GM18508 (cell line): ENCODE results near the gene PDSS1.
"Not testable (repeated sequence)": the region's sequence is repeated elsewhere in the genome, so short reads cannot be mapped to it uniquely, and the experiment has no call there.

Experiments used
- ATAC-seq: cut with Tn5 transposase; IDR thresholded peaks from one replicate; pipeline ENCODE4 v1.9.1; 2021; ENCODE audit warnings: moderate number of reproducible peaks; ENCODE audit not compliant: insufficient read depth, unreplicated experiment

Gene PDSS1, protein sequence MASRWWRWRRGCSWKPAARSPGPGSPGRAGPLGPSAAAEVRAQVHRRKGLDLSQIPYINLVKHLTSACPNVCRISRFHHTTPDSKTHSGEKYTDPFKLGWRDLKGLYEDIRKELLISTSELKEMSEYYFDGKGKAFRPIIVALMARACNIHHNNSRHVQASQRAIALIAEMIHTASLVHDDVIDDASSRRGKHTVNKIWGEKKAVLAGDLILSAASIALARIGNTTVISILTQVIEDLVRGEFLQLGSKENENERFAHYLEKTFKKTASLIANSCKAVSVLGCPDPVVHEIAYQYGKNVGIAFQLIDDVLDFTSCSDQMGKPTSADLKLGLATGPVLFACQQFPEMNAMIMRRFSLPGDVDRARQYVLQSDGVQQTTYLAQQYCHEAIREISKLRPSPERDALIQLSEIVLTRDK

DNA sequence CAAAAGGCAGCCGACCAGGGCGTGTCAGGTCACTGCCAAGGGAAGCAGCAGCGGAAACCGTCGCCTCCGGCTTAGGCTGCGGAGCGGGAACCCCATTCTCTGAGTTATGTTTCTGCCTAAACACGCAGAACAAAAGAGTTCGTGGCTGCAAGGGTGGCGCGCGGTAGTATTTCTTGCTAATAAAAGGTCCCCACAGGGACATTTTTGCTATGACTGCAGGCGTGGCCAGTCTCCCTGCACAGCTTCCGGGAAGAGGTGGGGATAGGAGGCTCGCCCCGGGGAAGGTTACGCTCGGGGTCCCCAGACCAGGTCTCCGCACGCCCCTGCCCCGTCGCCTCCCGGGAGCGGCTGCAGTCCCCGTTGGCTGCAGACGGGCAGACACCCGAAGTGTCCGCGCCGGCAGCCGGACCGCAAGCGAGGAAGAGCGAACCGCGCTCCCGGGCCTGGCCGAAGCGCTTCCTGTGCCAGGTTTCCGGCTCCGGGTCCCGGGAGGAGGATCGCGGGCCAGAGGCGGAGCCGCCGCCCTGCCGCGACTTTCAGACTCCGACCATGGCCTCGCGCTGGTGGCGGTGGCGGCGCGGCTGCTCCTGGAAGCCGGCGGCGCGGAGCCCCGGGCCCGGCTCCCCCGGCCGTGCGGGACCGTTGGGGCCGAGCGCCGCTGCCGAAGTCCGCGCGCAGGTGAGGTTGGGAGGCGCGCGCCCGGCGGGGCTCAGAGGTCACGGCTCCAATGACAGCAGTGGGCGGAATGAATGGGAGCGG lies at the start of gene PDSS1:
Gene PDSS1 (plus strand): TSS at position 539 of the 759 bp plus-strand sequence. CDS start 11 bp downstream, at position 550.
- ATAC-seq: peak; percentile 49

DNA sequence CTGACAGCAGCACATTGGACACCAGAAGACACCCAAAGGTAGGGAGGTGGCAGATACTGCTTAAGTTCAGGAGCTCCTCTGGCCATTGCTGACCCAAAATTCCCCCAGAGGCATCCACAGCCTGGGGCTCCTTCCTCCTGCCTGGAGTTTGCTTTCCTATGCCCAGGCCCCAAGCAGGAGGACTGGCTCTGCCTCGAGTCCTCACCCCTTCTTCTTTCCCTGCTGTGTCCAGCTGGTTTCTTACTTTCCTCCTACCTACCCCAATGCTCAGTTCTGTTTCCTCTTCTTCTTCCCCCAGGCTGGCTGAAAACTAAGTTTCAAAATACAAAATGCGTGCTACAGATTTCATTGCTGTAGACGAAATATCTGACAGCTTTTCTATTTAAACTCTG lies 49.3 kb upstream of the PDSS1 start:
- ATAC-seq: not testable (repeated sequence)

DNA sequence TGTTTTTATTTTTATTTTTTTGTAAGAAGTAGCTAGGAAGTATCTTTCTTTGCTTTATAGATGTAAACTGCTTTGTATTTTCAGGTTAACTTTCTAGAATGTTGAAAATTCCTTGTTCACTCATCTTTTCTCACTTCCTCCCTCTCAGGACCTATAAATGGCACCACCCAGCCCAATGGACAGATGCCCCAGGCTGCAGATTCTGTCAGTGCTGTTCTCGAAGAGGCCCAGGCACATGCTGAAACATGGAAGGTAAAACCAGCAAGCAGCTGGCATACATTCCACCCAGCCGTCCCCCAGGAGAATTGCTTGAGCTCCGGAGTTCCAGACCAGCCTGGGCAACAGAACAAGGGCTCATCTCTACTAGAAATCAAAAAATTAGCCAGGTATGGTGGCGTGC lies 47.1 kb upstream of the PDSS1 start:
- ATAC-seq: no peak

DNA sequence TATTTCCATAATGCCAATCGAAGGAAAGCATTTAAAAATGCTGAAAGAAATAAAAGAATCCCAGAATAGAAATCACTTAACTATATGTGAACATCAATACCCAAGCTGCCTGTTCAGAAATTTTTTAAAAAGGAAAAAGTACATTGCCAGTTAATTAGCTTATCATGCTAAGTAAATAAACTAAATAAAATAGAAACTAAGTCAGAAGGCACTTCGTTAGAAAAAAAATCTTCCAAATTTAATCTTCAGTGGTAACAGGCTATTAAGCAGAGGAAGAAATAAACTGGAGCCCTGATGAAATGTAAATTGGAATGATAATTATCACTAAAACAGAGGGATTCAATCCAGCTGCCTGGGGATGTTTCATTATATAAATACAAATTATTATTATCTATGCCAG lies 46.0 kb upstream of the PDSS1 start:
- not testable (repeated sequence) for ATAC-seq

DNA sequence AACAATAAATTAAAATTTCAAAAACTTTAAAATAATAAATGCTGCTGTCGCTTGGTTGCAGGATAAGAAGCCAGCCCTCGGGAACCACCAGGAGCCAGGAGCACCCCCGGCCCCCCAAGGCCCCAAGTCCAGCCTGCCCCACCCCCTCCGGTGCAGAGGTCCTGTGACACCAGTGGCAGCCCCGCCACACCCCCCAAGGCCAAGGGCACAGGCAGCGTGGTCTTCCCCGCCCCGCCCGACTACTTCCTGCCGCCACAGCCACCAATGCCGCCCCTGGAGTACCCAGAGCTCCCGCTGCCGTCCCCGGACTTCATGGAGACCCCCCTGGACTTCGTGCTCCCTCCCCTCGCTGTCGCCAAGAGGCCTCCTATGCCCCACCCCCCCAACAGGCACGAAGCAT lies 44.5 kb upstream of the PDSS1 start:
- no peak for ATAC-seq

DNA sequence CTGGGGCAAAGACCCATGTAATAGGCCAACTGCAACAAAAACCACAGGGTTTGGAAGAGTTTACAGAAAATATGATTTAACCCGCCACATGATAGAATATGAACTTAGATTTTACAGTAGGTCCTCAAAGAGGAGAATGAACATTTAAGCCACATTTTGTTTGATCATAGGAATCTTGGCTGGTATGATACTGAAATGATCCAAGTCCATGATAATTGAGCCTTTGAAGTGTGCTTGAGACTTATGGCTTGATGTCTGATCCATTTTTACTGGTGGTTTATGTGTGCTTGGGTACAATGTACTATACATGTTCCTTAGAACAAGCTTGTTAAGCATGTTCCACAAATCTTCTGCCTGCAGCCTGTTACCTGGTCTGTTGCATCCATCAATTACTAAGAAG lies 41.8 kb upstream of the PDSS1 start:
- no peak for ATAC-seq

DNA sequence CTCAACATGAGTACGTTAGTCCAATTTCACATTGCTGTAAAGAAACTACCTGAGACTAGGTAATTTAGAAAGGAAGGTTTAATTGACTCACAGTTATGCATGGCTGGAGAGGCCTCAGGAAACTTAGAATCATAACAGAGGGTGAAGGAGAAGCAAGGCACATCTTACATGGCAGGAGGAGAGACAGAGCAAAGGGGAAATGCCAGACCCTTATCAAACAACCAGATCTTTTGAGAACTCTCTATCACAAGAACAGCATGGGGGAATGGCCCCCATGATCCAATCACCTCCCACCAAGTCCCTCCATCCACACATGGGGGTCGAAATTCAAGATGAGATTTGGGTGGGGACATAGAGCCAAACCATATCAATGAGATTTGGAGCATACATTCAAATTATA lies 34.6 kb upstream of the PDSS1 start:
- no peak for ATAC-seq

DNA sequence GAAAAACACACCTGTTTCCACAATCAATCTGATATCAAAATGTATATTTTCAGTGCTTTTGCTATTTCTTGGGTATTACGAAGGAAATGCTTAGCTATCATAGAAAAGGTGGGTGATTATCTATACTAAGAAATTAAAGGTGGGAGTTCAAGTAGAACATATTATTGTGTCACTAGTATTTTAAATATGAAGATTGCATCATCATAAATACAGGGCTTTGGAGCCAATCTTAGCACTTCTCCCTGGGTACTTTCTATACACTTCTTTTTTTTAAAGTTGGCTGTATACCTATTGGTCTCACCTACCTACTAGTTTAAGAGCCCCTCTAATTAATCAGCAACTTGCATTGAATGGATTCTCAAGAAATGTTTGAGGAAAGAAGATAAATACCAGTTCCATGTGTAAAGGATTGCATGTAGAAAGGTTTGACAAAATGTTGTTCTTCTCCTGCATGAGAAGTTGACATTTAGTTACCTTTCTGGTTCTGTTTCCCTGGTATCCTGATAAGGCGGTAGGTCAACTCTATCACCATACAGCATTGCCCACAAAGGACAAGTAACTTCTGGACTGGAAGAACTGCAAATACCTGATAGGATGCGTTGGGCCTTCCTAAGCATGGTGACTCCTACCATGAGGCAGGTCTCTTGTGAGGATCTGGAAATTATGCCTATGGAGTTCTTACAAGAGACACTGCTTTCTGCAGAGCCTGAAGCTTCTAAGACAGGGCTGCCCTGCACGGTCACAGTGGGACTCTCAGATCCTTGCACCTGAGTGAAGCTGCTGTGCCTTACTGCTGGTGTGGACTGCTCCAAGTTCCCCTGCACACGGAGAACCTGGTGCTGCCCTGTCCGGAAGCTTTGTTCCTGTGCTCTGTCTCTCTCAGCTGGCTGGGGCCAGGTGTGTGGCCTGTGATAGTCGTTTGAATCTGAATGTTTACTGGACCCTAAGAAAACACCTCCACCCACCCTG lies 32.1 kb upstream of the PDSS1 start:
- no peak for ATAC-seq

DNA sequence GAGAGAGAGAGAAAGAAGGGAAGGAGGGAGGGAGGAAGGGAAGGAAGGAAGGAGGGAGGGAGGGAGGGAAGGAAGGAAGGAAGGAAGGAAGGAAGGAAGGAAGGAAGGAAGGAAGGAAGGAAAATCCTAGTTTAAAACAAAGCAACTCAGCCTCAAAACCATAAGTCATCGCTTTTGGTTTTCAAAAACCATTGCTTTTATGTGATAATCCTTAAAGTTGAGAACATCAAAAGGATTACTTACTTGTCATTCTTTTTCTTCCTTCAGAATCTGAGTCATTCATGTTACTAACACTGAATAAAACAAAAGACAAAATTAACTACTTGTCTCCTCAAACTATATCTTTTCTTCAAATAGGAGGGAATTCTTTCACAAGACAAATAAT lies 21.6 kb upstream of the PDSS1 start:
- no peak for ATAC-seq

DNA sequence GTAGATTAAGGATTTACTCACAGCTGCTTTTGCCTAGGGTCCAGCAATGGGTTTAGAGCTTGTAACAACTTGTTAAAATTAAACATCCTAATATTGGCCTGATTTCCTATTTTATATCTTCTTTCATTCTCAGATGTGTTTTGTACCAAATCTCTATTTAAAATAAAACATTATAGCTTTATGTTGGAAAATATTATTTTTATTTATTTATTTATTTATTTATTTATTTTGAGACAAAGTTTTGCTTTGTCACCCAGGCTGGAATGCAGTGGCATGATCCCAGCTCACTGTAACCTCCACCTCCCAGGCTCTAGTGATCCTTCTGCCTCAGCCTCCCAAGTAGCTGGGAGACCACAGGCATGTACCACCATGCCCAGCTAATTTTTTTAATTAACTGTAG lies 17.9 kb upstream of the PDSS1 start:
- no peak for ATAC-seq

DNA sequence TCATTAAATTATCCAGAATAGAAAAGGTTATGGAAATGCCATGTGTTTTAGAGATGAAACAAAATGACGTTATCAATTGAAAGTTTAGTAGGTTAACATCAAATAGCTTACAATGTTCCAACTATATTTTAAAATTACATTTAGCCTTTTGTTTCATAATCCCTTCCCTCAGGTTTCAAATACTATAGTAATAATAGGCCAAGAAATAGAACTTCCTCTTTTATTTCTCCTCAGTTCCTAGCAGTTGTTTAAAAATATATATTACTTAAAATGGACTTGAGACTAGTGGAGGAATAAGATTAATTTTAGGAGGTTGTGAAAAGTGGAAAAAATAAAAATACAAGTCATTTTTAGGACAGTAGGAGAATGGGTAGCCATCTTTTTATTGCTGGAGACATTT lies 16.4 kb upstream of the PDSS1 start:
- no peak for ATAC-seq

DNA sequence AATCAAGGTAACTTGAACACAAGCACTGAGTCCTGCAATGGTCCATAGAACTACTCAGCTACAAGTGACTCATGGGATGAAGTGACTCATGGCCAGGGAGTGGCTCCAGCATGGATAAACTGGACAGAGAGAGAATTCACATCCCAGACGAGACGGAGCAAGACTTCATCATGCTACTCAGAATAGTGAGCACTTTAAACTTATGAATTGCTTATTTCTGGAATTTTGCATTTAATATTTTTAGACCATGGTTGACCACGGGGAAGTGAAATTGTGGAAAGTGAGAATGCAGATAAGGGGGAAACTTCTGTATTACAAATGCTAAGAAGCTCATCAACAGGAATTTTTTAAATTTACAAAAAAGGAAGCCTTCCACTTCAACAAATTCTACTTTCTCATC lies 15.5 kb upstream of the PDSS1 start:
- not testable (repeated sequence) for ATAC-seq

DNA sequence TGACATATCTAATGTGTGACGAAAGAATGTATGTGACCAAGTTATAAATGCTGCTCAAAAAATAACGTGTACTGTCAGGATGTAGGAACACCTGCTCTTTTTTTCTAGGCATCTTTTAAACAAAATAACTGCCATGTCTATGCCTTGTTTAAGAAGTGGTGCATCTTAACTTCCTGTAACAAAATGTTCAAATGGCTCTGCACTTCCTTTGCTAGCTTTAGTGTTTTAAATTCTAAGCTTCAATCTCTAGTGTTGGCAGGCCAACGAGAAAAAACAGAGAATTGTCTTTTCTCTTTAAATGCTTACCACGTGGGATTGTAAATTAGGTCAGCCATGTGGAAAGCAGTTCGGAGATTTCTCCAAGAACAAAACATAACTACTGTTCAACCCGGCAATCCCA lies 14.6 kb upstream of the PDSS1 start:
- no peak for ATAC-seq

DNA sequence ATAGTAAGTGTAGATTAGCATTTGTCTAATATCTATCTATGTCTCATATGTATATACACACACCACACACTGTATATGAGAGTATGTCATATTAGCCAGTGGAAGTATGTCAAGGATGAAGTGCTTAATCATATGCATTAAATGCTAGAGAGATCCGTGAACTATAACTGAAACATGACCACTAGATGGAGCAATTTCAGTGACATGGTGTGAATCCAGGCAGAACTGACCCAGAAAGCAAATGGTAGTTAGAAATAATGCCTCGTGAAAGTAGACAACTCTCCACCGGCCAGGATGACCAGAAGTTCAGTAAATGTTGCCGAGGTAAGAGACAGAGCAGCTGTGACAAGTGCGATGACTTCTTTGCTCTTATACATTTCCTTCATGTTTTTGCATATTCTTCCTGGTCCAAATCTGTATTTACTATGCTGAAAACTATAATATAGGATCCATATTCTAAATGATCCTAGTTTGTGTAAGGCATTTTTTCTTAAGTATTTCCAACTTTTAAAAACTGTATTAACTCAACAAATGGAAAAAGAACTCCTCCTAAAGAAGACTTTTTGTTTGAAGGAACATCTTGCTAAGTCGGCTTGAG lies 12.7 kb upstream of the PDSS1 start:
- ATAC-seq: peak; percentile 70

DNA sequence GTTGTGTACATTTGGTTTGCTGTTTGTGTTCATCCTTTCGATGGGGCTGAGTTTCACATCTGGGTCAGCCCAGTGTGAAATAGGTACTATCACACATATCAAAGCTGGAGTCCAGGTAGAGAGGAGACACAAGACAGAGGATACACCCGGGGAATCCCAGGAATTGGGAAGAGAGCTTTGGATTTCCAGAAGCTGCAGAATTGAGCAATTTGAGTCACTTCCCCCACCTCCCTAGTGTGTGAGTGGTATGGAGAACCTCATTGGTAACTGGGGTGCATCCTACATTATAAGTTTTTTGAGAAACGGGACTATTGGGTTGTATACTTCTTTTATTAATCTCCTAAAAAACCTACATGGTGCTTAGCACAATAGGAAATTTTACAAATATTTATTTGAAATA lies 12.1 kb upstream of the PDSS1 start:
- ATAC-seq: no peak

DNA sequence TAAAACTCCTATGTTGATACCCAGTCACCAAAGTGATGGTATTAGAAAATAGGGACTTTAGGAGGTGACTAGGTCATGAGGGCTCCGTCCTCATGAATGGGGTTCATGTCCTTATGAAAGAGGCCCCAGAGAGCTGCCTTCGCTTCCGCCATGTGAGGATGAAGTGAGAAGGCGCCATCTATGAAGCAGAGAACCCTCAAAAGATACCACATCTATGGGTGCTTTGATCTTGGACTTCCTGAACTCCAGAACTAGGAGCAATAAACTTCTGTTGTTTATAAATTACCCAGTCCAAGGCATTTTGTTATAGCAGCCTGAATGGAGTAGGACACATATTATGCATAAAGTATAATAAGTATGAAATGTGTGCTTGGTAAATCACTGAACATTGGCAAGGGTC lies 8.1 kb upstream of the PDSS1 start:
- no peak for ATAC-seq

DNA sequence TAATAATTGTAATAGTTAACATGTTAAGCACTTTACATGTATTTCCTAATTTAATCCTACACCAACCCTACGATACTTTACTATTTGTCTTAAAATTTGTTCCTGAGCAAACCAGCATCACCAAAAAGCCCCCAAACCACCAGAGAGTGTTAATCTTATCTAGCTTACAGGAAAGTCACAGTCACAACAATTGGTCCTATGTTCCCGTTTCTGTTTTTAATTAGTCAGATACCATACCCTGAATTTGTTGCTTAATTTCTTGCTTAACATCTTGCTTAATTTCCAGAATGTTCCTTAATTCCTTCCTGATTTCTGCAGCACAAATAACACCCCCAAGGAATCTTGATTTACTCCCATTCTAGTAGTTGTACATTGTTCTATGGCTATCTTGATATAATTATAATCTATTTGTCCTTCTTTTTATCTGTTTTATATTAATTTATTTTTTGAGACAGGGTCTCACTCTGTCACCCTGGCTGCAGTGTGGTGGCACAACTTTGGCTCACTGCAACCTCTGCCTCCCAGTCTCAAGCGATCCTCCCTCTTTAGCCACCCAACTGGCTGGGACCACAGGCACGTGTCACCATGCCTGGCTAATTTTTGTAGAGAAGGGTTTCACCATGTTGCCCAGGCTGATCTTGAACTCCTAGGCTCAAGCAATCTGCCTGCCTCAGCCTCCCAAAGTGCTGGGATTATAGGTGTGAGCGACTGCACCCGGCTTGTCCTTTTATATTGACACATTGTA lies 6.6 kb upstream of the PDSS1 start:
- ATAC-seq: no peak

DNA sequence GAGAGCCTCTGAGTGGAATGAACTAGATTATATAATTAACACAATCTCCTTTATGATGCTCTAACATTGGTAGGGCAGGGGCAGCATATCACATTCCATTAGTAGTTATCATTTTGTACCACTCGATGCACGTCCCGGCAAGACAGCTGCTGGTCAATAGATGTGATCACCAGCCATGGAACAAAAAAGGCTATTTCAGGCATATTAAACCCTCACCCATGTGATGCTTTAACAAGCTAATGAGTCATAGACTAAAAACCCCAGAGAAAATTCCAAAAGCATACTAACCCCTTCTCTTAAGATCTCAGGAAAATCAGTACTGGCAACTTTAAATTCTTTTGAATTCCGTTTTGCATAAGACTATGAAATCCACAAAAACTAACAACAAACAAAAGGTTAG lies 3.0 kb upstream of the PDSS1 start:
- not testable (repeated sequence) for ATAC-seq

DNA sequence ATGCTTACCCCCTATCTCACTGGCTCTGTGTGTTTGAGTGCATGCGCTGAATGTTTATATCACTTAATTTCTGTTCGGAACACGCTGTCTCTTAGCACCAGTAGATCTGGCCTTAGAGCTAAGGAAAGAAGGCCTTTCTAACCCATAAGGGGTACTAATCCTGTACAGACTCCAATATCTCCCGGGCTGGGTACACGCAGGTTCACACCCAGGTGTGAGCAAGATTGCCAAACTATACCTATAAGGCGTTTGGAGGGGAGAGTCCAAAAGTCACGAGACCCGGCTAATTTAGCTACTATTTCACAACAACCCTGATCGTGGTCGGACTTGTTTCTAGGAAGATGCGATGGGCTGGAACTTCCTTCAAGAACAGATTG lies 727 bp upstream of the PDSS1 start:
- ATAC-seq: no peak
